ENCODE measurements around the gene USP16.

Gene USP16

DNA sequence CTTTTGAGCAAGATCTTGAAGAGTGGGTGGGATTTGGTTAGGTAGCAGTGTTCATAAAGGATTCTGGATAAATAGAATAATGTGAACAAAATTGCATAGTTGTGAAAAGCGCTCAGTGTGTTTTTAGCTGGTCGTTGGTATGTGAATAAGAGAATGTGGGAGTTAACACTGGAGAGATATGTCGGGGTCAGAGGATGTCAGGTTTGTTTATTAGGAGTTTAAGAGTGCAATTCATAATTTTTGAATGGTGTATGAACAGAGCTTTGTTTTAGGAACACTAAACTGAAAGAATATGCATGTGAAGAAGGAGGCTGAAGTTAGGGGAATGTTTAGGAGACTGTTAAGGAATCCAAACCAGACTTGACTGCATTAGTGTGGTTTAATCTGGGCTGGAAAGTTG is 9.4 kb downstream of the USP16 start:
- DNase-seq: no peak

DNA sequence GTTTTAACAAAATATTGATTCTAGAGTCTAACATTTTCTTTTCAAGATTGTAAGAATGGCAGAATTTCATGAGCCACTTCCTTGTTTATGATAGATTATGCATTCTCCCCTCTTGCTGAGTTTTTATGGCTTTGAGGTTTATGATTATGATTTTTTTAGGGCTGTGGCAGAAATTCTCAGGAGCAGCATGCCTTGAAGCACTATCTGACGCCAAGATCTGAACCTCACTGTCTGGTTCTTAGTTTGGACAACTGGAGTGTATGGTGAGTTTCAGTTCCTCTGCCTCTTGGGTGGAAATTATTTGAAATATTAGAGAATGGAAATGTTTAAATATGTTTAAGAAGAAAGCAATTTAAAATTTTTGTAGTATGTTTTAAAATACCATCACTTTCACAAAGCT is 10.2 kb downstream of the USP16 start:
- DNase-seq: no peak

DNA sequence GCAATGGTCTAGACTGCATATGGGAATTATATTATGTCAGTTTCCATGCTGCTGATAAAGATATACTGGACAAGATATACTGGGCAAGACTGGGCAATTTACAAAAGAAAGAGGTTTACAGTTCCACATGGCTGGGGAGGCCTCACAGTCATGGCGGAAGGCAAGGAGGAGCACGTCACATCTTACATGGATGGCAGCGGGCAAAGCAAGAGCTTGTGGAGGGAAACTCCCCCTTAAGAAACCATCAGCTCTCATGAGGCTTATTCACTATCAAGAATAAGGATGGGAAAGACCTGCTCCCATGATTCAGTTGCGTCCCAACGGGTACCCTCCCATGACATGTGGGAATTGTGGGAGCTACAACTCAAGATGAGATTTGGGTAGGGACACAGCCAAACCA is 27.8 kb downstream of the USP16 start:
- no peak for DNase-seq

GRCh38 chr21:29053011-29053553 is 28.6 kb downstream of the USP16 start:
- DNase-seq: no peak

- no peak for DNase-seq
Measured at GRCh38 chr21:29053656-29054055, 29.2 kb downstream of the USP16 start.

DNA sequence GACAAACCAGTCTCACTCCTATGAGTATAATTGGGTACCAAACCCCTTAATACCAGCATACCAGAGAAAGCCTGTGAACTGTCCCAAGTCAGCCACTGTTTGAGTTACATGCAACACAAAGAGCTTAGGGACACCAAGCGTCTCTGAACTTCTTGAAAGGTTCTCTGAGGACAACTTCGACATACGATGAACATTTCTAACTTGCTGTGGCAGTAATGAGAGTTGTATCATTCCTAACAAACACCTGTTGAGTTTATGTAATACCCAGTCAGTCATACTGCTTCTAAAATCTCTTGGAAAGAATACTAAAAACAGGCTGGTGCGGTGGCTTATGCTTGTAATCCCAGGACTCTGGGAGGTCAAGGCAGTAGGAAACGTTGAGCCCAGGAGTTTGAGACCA is 30.6 kb downstream of the USP16 start:
- DNase-seq: no peak

DNA sequence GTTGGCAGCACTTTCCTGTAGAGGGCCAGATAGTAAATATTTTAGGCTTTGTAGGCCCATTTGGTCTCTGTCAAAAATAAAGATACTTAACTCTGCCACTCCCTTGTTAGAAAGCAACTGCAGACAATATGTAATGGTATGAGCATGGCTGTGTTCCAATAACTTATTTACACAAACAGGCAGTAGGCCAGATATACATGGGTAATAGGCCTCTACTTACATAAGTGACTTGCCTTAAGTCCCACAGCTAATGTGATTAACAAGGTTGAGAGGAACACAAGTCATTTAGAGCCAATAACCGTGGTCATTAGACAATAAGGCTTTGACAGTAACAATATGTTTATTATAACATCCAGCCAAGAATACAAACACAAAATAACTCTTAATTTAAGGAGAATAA is 31.5 kb downstream of the USP16 start:
- DNase-seq: no peak

DNA sequence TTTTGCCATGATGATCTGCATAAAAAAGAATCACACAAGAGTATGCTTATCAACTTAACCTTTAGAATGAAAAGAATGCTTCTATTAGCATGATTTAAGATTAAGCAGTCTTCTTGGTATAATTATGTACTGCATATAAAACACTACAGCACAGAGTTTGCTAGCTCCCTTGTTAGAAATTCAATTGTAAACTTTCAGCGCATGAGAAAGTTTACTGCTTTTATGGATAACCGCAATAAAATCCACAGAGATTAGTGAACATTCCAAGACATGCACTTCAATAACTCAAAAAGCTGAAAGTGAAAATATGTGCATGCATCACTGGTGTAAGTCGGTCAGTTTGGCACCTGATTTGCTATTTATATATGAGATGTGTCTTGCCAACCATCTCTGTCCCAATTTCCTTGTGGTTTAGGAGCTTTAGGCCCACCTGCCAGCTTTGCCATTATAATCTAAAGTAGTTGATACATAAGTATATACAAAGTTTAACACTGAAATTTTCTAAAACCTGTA is 32.1 kb downstream of the USP16 start:
- DNase-seq: no peak

- no peak for DNase-seq
Measured at GRCh38 chr21:29064850-29065481, 40.5 kb downstream of the USP16 start.

DNA sequence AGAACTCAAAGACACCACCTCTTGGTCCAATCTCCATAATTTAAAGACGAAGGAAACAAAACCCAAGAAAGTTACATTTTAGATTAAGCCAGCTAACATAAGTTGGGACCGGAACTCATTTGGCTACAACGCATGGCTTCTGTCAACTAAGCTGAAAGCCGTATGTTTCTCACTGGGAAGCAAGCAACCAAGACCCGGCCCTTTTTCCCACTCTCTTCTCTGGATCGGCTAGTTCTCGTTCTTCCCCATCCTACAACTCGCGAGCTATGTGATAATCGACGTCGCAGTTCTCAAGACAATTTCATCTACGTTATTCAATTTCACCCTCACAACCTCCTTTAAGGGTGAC is 48.4 kb downstream of the USP16 start:
- DNase-seq: no peak

GRCh38 chr21:29073222-29074006 is 48.9 kb downstream of the USP16 start, which contains the start of gene CCT8:
Gene CCT8 (minus strand): TSS chr21:29073648. CDS start chr21:29073590, 58 bp downstream.
- peak; percentile 99 for DNase-seq

DNA sequence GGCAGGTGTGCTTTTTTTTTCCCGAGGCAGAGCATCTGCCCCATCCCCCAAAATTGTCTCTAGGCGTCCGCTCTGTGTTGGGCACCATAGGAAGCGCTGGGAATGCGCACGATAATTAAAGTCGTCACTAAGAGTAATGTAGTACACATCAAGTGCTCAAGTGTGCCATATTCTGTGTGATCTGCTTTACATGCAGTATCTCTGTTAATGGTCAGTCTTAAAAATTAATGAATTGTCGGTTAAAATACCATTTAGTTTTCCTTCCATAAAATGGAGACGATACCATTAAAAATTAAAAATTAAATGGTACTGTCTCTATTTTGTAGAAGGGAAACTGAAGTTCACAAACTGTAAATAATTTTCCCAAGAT is 49.5 kb downstream of the USP16 start:
- DNase-seq: no peak

DNA sequence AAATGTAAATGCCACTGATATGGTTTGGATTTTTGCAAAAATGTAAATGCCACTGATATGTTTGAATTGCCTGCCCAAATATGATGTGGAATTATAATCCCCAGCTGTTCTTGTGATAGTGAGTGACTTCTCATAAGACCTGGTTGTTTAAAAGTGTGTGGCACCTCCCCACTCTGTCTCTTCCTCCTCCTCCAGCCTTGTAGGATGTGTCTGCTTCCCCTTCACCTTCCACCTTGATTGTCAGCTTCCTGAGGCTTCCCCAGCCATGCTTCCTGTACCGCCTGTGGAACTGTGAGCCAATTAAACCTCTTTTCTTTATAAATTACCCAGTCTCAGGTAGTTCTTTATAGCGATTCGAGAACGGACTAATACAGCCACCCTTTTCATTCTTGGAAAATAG is 50.3 kb downstream of the USP16 start:
- no peak for DNase-seq

DNA sequence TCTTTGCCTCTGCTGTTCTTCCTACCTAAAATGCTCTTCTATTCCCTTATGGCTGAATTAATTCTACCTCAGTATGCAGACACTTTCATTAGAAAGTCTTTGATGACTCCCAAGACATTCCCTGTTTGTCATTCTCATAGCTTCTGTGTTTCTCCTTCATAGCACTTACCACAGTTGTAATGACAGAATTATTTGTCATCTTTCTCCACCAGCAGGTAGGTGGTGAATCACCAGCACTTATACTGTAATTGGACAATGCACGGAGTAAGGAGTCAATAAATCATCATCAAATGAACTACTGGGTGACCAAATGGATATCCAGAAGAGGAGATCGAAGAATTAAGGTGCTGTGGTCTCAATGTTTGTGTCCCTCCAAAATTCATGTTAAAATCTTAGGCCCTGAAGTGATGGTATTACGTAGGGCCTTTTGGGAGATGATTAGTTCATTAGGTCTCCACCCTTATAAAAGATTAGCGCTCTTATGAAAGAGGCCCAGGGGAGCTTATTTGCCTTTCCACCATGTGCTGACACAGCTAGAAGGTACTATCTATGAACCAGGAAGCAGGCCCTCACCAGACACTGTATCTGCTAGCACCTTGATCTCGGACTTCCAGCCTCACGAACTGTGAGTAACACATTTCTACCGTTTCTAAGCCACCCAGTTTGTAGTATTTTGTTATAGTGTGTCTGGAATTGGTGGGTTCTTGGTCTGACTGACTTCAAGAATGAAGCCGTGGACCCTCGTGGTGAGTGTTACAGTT is 51.4 kb downstream of the USP16 start:
- DNase-seq: no peak

DNA sequence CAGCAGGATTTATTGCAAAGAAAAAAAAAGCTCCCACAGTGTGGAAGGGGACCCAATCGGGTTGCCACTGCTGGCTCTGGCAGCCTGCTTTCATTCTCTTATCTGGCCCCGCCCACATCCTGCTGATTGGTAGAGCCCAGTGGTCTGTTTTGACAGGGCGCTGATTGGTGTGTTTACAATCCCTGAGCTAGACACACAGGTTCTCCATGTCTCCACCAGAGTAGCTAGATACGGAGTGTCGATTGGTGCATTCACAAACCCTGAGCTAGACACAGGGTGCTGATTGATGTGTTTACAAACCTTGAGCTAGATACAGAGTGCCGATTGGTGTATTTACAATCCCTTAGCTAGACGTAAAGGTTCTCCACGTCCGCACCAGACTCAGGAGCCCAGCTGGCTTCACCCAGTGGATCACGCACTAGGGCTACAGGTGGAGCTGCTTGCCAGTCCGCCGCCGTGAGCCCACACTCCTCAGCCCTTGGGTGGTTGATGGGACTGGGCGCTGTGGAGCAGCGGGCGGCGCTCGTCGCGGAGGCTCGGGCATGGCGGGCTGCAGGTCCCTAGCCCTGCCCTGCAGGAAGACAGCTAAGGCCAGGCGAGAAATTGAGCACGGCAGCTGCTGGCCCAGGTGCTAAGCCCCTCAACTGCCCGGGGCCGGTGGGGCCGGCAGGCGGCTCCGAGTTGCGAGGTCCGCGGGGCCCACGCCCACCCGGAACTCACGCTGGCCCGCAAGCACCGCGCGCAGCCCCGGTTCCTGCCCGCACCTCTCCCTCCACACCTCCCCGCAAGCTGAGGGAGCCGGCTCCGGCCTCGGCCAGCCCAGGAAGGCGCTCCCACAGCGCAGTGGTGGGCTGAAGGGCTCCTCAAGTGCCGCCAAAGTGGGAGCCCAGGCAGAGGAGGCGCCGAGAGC is 52.5 kb downstream of the USP16 start:
- peak; percentile 78 for DNase-seq

GRCh38 chr21:29077651-29078090 is 53.2 kb downstream of the USP16 start:
- DNase-seq: no peak

- peak; percentile 31 for DNase-seq
Measured at GRCh38 chr21:29078869-29079767, 54.6 kb downstream of the USP16 start.

GRCh38 chr21:29080454-29080941 is 56.0 kb downstream of the USP16 start:
- peak; percentile 5 for DNase-seq

DNA sequence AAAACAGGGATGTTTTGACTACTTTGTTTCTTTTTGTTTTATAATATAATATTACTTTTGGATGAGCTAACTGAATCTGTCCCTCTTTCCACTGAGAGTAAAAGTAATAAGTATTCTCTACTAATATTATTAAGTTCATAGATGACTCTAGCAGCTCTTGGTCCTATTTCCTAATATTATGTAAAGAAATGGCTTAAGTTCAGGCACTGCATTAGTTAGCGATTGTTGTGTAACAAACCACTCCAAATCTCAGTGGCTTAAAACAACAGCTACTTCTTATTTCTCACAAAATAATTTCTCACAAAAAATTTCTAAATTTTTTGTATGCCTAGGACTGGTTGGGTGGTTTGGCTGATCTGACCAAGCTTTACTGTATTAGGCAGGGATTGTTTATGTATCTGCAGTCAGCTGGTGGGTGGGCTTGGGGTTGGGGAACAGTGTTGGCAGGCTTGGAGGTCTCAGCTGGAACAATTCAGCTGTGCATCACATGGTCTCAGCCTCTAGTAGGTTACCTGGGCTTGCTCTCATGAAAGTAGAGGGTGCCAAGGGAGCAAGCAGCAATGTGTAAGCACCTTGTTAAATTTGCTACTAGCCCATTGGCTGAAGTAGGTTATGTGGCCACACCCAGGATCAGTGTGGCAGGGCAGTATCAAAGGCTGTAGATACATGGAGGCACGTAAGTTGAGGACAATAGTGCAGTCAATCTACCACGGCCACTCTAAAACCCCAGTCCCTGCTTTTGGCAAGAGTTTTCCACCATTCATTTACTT is 57.8 kb downstream of the USP16 start:
- no peak for DNase-seq

DNA sequence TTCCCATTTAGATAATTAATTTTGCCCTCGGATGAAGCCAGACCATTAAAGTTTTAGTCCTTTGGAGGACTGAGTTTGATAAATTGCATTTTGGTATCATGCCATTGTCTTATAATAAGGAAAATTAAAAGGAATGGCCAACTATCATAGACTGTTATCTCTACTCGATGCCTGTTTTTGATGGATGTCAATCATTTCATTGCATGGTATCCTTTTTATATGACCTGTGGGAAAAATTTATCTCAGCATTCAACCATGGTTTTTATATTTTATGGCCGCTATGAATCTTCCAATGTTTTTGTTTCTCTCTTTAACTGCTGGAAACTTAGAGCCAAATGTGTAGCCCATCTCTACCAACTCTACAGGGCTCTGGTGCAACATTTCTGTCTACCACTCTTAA is 58.8 kb downstream of the USP16 start:
- no peak for DNase-seq
